B cell (primary cell): ENCODE results near the gene RBPJ.

Experiments
- EZH2 ChIP-seq: IDR thresholded peaks from 2 replicates; pipeline ENCODE4 v1.6.1; 2012; ENCODE audit warnings: borderline replicate concordance, low read depth, mild to moderate bottlenecking, moderate library complexity, low read length; ENCODE audit not compliant: insufficient read depth, poor library complexity, severe bottlenecking
- TF ChIP-seq, protein P1 (sequence below): fragments of 200-600 bp; IDR thresholded peaks from one replicate; pipeline ENCODE4 v1.8.0; 2022; ENCODE audit warnings: antibody characterized with exemption, mild to moderate bottlenecking

DNA sequence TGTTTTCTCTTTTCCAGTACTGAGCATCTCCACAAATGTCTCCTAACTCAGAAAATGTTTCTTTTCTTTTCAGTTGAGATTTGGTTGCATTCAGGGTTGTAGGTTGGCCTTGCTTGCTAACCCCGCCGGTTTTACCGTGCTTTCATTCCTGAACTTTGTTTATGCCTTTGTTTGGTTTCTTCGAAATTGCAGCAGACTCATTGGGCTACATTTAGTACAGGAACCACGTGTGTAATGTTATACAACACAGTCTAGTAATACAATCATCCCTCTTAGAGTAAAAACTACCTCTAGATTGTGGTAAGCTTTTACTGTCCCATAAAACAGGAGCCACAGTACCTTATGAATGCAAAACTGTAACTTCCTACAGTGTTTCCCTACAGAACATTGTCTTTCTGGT is 111.6 kb downstream of the RBPJ start:
- TF ChIP-seq, protein P1, sequence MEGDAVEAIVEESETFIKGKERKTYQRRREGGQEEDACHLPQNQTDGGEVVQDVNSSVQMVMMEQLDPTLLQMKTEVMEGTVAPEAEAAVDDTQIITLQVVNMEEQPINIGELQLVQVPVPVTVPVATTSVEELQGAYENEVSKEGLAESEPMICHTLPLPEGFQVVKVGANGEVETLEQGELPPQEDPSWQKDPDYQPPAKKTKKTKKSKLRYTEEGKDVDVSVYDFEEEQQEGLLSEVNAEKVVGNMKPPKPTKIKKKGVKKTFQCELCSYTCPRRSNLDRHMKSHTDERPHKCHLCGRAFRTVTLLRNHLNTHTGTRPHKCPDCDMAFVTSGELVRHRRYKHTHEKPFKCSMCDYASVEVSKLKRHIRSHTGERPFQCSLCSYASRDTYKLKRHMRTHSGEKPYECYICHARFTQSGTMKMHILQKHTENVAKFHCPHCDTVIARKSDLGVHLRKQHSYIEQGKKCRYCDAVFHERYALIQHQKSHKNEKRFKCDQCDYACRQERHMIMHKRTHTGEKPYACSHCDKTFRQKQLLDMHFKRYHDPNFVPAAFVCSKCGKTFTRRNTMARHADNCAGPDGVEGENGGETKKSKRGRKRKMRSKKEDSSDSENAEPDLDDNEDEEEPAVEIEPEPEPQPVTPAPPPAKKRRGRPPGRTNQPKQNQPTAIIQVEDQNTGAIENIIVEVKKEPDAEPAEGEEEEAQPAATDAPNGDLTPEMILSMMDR = no peak
- no peak for TF ChIP-seq EZH2
